A673 (cell line): Measurements from ENCODE around the gene DMXL1.

ENCODE experiments used
- CTCF ChIP-seq: fragments of 300-800, 200-600 bp; sonication (generic); conservative IDR thresholded peaks from 2 replicates; pipeline ENCODE4 v1.5.1; 2017; ENCODE audit warnings: low read depth, mild to moderate bottlenecking, antibody characterized with exemption, low read length, moderate library complexity, mixed read lengths
- EZH2 ChIP-seq: fragments of 200-600 bp; sonication (generic); IDR thresholded peaks from 2 replicates; pipeline ENCODE4 v1.6.1; 2017; ENCODE audit warnings: borderline replicate concordance, low read depth, mild to moderate bottlenecking, mixed read lengths, antibody characterized with exemption, low read length; ENCODE audit not compliant: poor library complexity, severe bottlenecking

- TF ChIP-seq CTCF (no peak), EZH2 (no peak)
Measured at GRCh38 chr5:119078071-119078846, 7.4 kb downstream of the DMXL1 start.
